NB4 (cell line): Measurements from ENCODE around the gene DENND1A.

Experiments
- CTCF ChIP-seq: IDR thresholded peaks from one replicate; pipeline ENCODE4 v1.5.1; 2012; ENCODE audit warnings: low read depth, low read length
- MAX ChIP-seq: IDR thresholded peaks from 2 replicates; pipeline ENCODE4 v1.6.1; 2011; ENCODE audit warnings: low read depth, low read length
- MYC ChIP-seq: IDR thresholded peaks from 2 replicates; pipeline ENCODE4 v1.6.1; 2011; ENCODE audit warnings: low read depth, low read length
- POLR2A ChIP-seq: IDR thresholded peaks from 2 replicates; pipeline ENCODE4 v1.6.1; 2011; ENCODE audit warnings: mild to moderate bottlenecking; ENCODE audit not compliant: insufficient read length; ENCODE audit errors: extremely low read depth

GRCh38 chr9:123527981-123528380 lies 401.9 kb downstream of the DENND1A start:
- TF ChIP-seq CTCF (no peak), POLR2A (no peak), MAX (no peak), MYC (no peak)
